H1 (cell line): Measurements from ENCODE around the gene USP30. TPM values are rescaled to one million over a fixed set of nuclear protein-coding genes. Genes with fewer than 3 reads are reported as not detected.

Experiments used
- CTCF ChIA-PET: fragments of 300-600 bp; sonication (Branson Sonifier 250); formaldehyde crosslinking; loops from one replicate; lab custom pipeline; 2021; ENCODE audit not compliant: partially characterized antibody; lab: Charles Lee
- POLR2A ChIA-PET: fragments of 300-600 bp; sonication (Branson Sonifier 250); formaldehyde crosslinking; loops from one replicate; lab custom pipeline; 2021; ENCODE audit warnings: inconsistent platforms; ENCODE audit not compliant: partially characterized antibody; lab: Charles Lee
- DNase-seq, 2 experiments: peaks; one replicate each; pipeline versions ENCODE4 v3.0.0 to v3.0.0-alpha.2; 2010 to 2022; ENCODE audit warnings: low spot score in 2 of 2, low read depth in 1 of 2, mixed read lengths in 1 of 2
- FAIRE-seq: peaks from 2 replicates; lab custom pipeline; 2011; peaks lifted over from hg19 to GRCh38; lab: Jason Lieb, UNC
- H2AFZ ChIP-seq: 2 replicates; pipeline ENCODE4 v1.8.1; 2012; ENCODE audit warnings: low read length, inconsistent platforms
- H2AK5ac ChIP-seq: 2 replicates; pipeline ENCODE4 v1.6.1; 2013; ENCODE audit warnings: low read depth, low read length
- H2BK120ac ChIP-seq: replicated peaks from 2 replicates; pipeline ENCODE3; 2013; ENCODE audit warnings: low read depth, low read length, inconsistent platforms
- H2BK12ac ChIP-seq: 2 replicates; pipeline ENCODE4 v1.6.1; 2013; ENCODE audit warnings: low read depth, low read length
- H2BK15ac ChIP-seq: 2 replicates; pipeline ENCODE4 v1.6.1; 2013; ENCODE audit warnings: low read length
- H2BK20ac ChIP-seq: 2 replicates; pipeline ENCODE4 v1.6.1; 2013; ENCODE audit warnings: low read length
- H2BK5ac ChIP-seq: 2 replicates; pipeline ENCODE4 v1.6.1; 2013; ENCODE audit warnings: low read depth, low read length
- H3K14ac ChIP-seq: 2 replicates; pipeline ENCODE4 v1.6.1; 2013; ENCODE audit warnings: inconsistent platforms; ENCODE audit not compliant: insufficient read length
- H3K18ac ChIP-seq: 2 replicates; pipeline ENCODE4 v1.6.1; 2013; ENCODE audit warnings: low read length; ENCODE audit errors: extremely low read depth
- H3K23ac ChIP-seq: 2 replicates; pipeline ENCODE4 v1.6.1; 2013; ENCODE audit warnings: inconsistent platforms; ENCODE audit not compliant: insufficient read length
- H3K23me2 ChIP-seq: 2 replicates; pipeline ENCODE4 v1.6.1; 2013; ENCODE audit warnings: low read depth, low read length
- H3K27ac ChIP-seq: 2 replicates; pipeline ENCODE4 v1.6.1; 2011; ENCODE audit warnings: low read depth, low read length, inconsistent platforms
- H3K27me3 ChIP-seq, 4 experiments: replicated peaks in 1 of 4; 1 replicate in 1 of 4; 2 replicates in 3 of 4; pipeline versions ENCODE4 v1.6.1 to v1.8.1; 2011 to 2013; ENCODE audit warnings: low read length in 3 of 4, mild to moderate bottlenecking in 3 of 4, inconsistent platforms in 2 of 4, mixed read lengths in 2 of 4, moderate library complexity in 1 of 4; ENCODE audit not compliant: control insufficient read depth in 3 of 4, insufficient read depth in 3 of 4; ENCODE audit errors: extremely low read depth in 1 of 4
- H3K36me3 ChIP-seq, 4 experiments: 2 replicates each; pipeline versions ENCODE4 v1.6.1 to v1.8.1; 2011 to 2013; ENCODE audit warnings: mild to moderate bottlenecking in 4 of 4, low read length in 3 of 4, moderate library complexity in 2 of 4, control low read depth in 1 of 4, inconsistent platforms in 1 of 4; ENCODE audit not compliant: insufficient read depth in 4 of 4, control insufficient read depth in 2 of 4
- H3K4ac ChIP-seq: replicated peaks from 2 replicates; pipeline ENCODE3; 2013; ENCODE audit warnings: low read length, low read depth, mixed read lengths, inconsistent platforms; ENCODE audit not compliant: insufficient read length
- H3K4me1 ChIP-seq, 4 experiments: replicated peaks in 1 of 4; 1 replicate in 1 of 4; 2 replicates in 3 of 4; pipeline versions ENCODE4 v1.6.1 to v1.8.1; 2011 to 2013; ENCODE audit warnings: low read length in 3 of 4, inconsistent platforms in 2 of 4, mixed read lengths in 1 of 4; ENCODE audit not compliant: insufficient read depth in 4 of 4, control insufficient read depth in 3 of 4
- H3K4me2 ChIP-seq, 2 experiments: 2 replicates each; pipeline versions ENCODE4 v1.6.1 to v1.8.1; 2011 to 2013; ENCODE audit warnings: low read depth in 2 of 2, low read length in 2 of 2, control low read depth in 1 of 2, inconsistent platforms in 1 of 2, mild to moderate bottlenecking in 1 of 2; ENCODE audit not compliant: insufficient read depth in 1 of 2
- H3K4me3 ChIP-seq, 4 experiments: fragments of 200-600, 300-600 bp in 1 of 4; sonication (generic), shearing (Covaris generic), sonication (Bioruptor Twin) in 1 of 4; 2 replicates each; pipeline versions ENCODE4 v1.5.1 to v1.8.1; 2011 to 2016; ENCODE audit warnings: low read length in 4 of 4, low read depth in 3 of 4, control low read depth in 2 of 4, inconsistent platforms in 2 of 4, mild to moderate bottlenecking in 2 of 4, mixed read lengths in 1 of 4, moderate library complexity in 1 of 4; ENCODE audit not compliant: insufficient read depth in 2 of 4; ENCODE audit errors: extremely low read depth in 1 of 4
- H3K56ac ChIP-seq: replicated peaks from 2 replicates; pipeline ENCODE3; 2013; ENCODE audit warnings: low read depth, mild to moderate bottlenecking, mixed read lengths, low read length, inconsistent platforms; ENCODE audit not compliant: insufficient read length
- H3K79me1 ChIP-seq: 2 replicates; pipeline ENCODE4 v1.6.1; 2013; ENCODE audit warnings: low read depth, low read length, control low read depth
- H3K79me2 ChIP-seq, 2 experiments: 2 replicates each; pipeline versions ENCODE4 v1.6.1 to v1.8.1; 2012 to 2013; ENCODE audit warnings: low read length in 2 of 2, mild to moderate bottlenecking in 2 of 2, inconsistent platforms in 1 of 2; ENCODE audit not compliant: insufficient read depth in 2 of 2, control insufficient read depth in 1 of 2
- H3K9ac ChIP-seq, 4 experiments: replicated peaks in 1 of 4; 1 replicate in 1 of 4; 2 replicates in 3 of 4; pipeline versions ENCODE4 v1.6.1 to v1.8.1; 2011 to 2013; ENCODE audit warnings: low read depth in 3 of 4, low read length in 3 of 4, control low read depth in 2 of 4, mild to moderate bottlenecking in 2 of 4, moderate library complexity in 2 of 4, inconsistent platforms in 1 of 4; ENCODE audit errors: extremely low read depth in 1 of 4
- H3K9me3 ChIP-seq, 2 experiments: 2 replicates each; pipeline versions ENCODE4 v1.6.1 to v1.8.1; 2012 to 2013; ENCODE audit warnings: mild to moderate bottlenecking in 2 of 2, moderate library complexity in 2 of 2, control low read depth in 1 of 2, inconsistent platforms in 1 of 2, low read depth in 1 of 2, low read length in 1 of 2, mixed read lengths in 1 of 2; ENCODE audit not compliant: insufficient read depth in 2 of 2
- H4K20me1 ChIP-seq, 2 experiments: replicated peaks in 1 of 2; 2 replicates each; pipeline versions ENCODE3 to v1.8.1; 2011 to 2013; ENCODE audit warnings: inconsistent platforms in 2 of 2, low read length in 2 of 2, mild to moderate bottlenecking in 1 of 2; ENCODE audit not compliant: insufficient read depth in 2 of 2, control insufficient read depth in 1 of 2
- H4K5ac ChIP-seq: 2 replicates; pipeline ENCODE4 v1.6.1; 2013; ENCODE audit warnings: low read length, low read depth, mixed read lengths, inconsistent platforms; ENCODE audit not compliant: insufficient read length
- H4K8ac ChIP-seq: 2 replicates; pipeline ENCODE4 v1.8.0; 2013; ENCODE audit warnings: mild to moderate bottlenecking, moderate library complexity, low read length, inconsistent platforms; ENCODE audit not compliant: insufficient read depth; ENCODE audit errors: extremely low read depth
- H4K91ac ChIP-seq: replicated peaks from 2 replicates; pipeline ENCODE3; 2013; ENCODE audit warnings: low read length, mixed read lengths, inconsistent platforms; ENCODE audit not compliant: insufficient read length
- ASH2L ChIP-seq: fragments of 200-600, 300-600 bp; sonication (generic); IDR thresholded peaks from one replicate; pipeline ENCODE4 v1.7.1; 2017; ENCODE audit warnings: low read length
- EP300 ChIP-seq, 2 experiments: IDR thresholded peaks; 1 replicate in 1 of 2; 2 replicates in 1 of 2; pipeline ENCODE4 v1.6.1; 2011 to 2012; ENCODE audit warnings: low read depth in 2 of 2, low read length in 2 of 2, mild to moderate bottlenecking in 2 of 2, borderline replicate concordance in 1 of 2, inconsistent platforms in 1 of 2, moderate library complexity in 1 of 2
- EZH2 ChIP-seq: fragments of 200-600 bp; sonication (generic); IDR thresholded peaks from 2 replicates; pipeline ENCODE4 v1.7.1; 2012; ENCODE audit warnings: low read depth, mild to moderate bottlenecking, moderate library complexity, low read length, inconsistent platforms; ENCODE audit not compliant: severe bottlenecking
- POU5F1 ChIP-seq: IDR thresholded peaks from 2 replicates; pipeline ENCODE4 v1.6.1; 2011; ENCODE audit warnings: low read depth, mild to moderate bottlenecking, low read length, moderate library complexity
- RAD21 ChIP-seq, 2 experiments: IDR thresholded peaks in 1 of 2; conservative IDR thresholded peaks in 1 of 2; 2 replicates each; pipeline ENCODE4 v1.6.1; 2011; ENCODE audit warnings: low read depth in 2 of 2, low read length in 2 of 2, improper control_type of control experiment in 1 of 2, inconsistent platforms in 1 of 2, mild to moderate bottlenecking in 1 of 2, moderate library complexity in 1 of 2
- RBBP5 ChIP-seq: IDR thresholded peaks from 2 replicates; pipeline ENCODE4 v1.7.1; 2012; ENCODE audit warnings: low read depth, mild to moderate bottlenecking, inconsistent platforms, low read length, moderate library complexity, borderline replicate concordance
- RNF2 ChIP-seq: fragments of 200-900, 300-1000 bp; sonication (generic); IDR thresholded peaks from 2 replicates; pipeline ENCODE4 v1.7.1; 2016; ENCODE audit warnings: borderline replicate concordance, low read depth, mild to moderate bottlenecking, antibody characterized with exemption, low read length; ENCODE audit not compliant: poor library complexity, severe bottlenecking; ENCODE audit errors: missing control alignments
- TBP ChIP-seq: IDR thresholded peaks from 2 replicates; pipeline ENCODE4 v1.6.1; 2011; ENCODE audit warnings: low read depth, low read length, improper control_type of control experiment
- polyA plus RNA-seq, 7 experiments: library from polyadenylated mRNA; depleted of rRNA in 3 of 7; stranded (reverse) in 5 of 7; unstranded in 2 of 7; fragments of >200 nt in 5 of 7; fragments of 200-250 nt in 2 of 7; gene quantifications; 1 replicate in 5 of 7; 2 replicates in 1 of 7; 4 replicates in 1 of 7; pipeline versions ENCODE4 v1.2.1 to v1.2.3, GENCODE V29; 2011 to 2013; ENCODE audit warnings: missing spikeins in 2 of 7, mixed read lengths in 2 of 7
- total RNA-seq: library from RNA; stranded (reverse); fragmentation: NEBNext Ultra II Directional; extraction: Animal tissue kit (Norgen Biotek cat#: 25700); gene quantifications from 2 replicates; pipeline ENCODE4 v1.2.1, GENCODE V29; 2021

The USP30 gene
- total and polyA plus RNA-seq, 2 of the 8 experiments (the other 6 are each of a cell fraction or from before 2014, with no cell fraction given): 7.0 to 12.2 TPM

DNA sequence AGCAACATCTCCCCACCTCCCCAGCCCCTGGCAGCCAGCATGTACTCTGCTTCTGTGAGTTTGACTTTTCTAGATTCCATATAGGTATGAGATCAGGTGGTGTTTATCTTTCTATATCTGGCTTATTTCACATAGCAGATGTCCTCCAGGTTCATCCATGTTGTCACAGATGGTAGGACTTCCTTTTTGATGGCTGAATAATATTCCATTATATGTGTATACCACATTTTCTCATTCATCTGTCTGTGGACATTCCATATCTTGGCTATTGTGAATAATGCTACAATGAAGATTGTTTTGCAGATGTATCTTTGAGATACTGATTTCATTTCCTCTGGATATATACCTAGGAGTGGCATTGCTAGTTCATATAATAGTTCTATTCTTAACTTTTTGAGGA is 22.5 kb downstream of the USP30 start:
- peaks cover 0 to 6% (median 0%) of the 10 kb centered on the region in 4 experiments; a peak in 2 of 7 replicates for H3K4me1 ChIP-seq
- no peaks in the 10 kb centered on the region for H3K79me1 ChIP-seq
- no peak overlapping the region for H4K8ac ChIP-seq
- H3K4me2 ChIP-seq: no peak overlapping the region
- DNase-seq (no peak), FAIRE-seq (no peak)
- H3K23me2 ChIP-seq: peaks cover 2% of the 10 kb centered on the region; the same call in 1 of the 2 replicates
- no peak overlapping the region for H2BK120ac ChIP-seq
- H3K27ac ChIP-seq: no peak overlapping the region
- H3K4ac ChIP-seq: no peak overlapping the region
- H3K27me3 ChIP-seq: no peaks in the 10 kb centered on the region
- no peak overlapping the region for H4K91ac ChIP-seq
- H4K5ac ChIP-seq: no peak overlapping the region
- H2BK12ac ChIP-seq: no peak overlapping the region
- no peaks in the 10 kb centered on the region for H3K79me2 ChIP-seq
- no peak overlapping the region for H2AK5ac ChIP-seq
- H3K9ac ChIP-seq: no peak overlapping the region
- H2AFZ ChIP-seq: no peak overlapping the region
- no peak overlapping the region for H2BK20ac ChIP-seq
- no peak overlapping the region for H3K56ac ChIP-seq
- TF ChIP-seq TBP (no peak), RNF2 (no peak), RAD21 (IDR thresholded peaks at IDR 0.05 in 1 of 2, conservative IDR thresholded peaks at IDR 0.05 in 1 of 2; ENCODE audit: low read depth in 2 of 2, low read length in 2 of 2) (no peak), POU5F1 (no peak), EP300 (IDR thresholded peaks at IDR 0.05; ENCODE audit: borderline replicate concordance in 1 of 2, low read depth in 2 of 2, low read length in 2 of 2) (no peak), RBBP5 (no peak), EZH2 (no peak), ASH2L (no peak)
- H2BK15ac ChIP-seq: no peak overlapping the region
- no peak overlapping the region for H3K14ac ChIP-seq
- no peak overlapping the region for H3K4me3 ChIP-seq
- H3K9me3 ChIP-seq: no peaks in the 10 kb centered on the region
- ChIA-PET CTCF (no interaction called here), POLR2A (no interaction called here)
- no peak overlapping the region for H3K23ac ChIP-seq
- H4K20me1 ChIP-seq: no peaks in the 10 kb centered on the region
- H3K18ac ChIP-seq: no peak overlapping the region
- no peak overlapping the region for H2BK5ac ChIP-seq
- no peaks in the 10 kb centered on the region; a peak in 1 of 8 replicates for H3K36me3 ChIP-seq
